Activated T-helper 1 cell treated with anti-CD3 and anti-CD28 coated beads, Interleukin-2, amount 50 U/mL, for 16 hours (primary cell): ENCODE results near the gene PLXNC1.

Experiments
- DNase-seq, 2 donors: peaks; one replicate each; pipeline ENCODE4 v3.0.0-alpha.2; 2020; ENCODE audit warnings: low read depth in 1 of 2, low spot score in 1 of 2

PLXNC1 gene

DNA sequence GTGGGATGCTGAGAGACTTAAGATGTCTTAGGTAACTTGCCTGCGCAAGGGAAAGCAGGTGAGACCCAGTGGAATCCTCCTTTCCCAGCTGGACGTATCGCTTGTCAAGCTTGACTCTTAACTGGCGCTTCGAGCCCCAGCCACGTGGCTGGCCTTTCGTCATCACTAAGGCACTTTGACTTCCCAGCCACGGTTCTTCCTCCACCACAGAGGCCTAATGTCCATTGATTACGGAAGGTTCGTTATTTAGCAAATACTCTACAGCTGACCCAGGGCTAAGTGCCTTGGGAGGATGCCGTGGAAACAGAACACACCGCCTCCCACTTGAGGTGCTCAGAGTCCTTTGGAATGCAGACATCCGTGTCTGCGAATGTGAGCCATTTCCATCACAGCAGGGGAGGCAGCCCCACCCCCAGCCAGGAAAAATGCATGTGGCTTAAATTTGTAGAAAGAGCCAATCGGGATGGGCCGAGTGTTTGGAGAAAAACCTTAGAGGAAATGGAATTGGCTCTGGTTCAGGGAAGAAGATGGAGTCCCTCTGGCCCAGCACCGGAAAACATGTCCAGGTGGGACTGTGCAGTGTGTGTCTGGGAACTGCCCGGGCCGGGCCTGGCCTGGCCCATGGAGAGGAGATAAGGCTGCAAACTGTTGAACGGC, 115.7 kb downstream of the PLXNC1 start:
- DNase-seq = no peak

DNA sequence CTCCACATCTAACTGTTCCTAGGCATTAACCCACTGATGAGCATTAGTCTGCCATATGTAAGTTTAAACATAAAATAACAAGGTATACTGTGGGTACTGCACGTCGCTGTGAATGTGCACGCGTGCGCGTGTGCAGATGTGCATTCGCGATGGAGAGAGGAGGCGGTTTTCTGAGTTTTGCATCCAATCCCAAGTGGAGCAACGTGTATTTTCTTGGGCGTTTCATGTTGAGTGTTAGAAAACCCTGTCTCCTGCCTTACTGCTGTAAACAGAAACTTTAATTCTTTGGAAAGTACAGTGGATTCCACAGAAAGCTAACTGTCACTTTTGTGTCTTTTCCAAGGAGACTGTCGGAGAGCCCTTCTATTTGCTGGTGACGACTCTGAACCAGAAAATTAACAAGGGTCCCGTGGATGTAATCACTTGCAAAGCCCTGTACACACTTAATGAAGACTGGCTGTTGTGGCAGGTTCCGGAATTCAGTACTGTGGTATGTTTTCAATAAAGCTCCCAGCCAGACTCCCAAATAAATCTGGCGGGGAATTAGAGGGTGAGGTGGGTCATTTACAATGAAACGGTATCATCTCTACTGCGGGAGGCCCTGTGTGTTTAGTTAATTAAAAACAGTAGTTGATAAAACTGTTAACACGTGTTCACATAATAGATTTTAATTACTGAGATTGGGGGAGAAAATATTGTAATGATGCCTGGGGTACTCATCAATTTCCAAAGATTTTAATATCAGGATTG, 116.5 kb downstream of the PLXNC1 start:
- DNase-seq = no peak

DNA sequence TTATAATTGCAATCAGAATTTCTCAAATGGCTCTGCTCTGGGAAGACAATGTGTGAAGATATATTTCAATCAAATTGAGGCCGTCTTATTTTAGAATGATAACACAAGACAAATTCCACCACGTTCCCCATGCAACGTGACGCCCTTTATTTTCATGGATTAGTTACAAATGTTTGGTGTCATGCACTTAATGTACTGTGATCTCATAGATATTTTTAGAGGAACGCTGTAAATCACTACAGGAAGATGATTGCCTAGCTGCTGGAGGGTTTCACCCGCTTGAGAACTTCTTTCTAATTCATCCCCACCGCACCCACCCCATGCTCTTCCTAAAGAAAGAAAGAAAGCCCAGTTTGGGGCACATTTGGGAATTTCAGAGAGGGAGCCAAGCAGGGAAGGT, 117.2 kb downstream of the PLXNC1 start:
- DNase-seq = no peak

DNA sequence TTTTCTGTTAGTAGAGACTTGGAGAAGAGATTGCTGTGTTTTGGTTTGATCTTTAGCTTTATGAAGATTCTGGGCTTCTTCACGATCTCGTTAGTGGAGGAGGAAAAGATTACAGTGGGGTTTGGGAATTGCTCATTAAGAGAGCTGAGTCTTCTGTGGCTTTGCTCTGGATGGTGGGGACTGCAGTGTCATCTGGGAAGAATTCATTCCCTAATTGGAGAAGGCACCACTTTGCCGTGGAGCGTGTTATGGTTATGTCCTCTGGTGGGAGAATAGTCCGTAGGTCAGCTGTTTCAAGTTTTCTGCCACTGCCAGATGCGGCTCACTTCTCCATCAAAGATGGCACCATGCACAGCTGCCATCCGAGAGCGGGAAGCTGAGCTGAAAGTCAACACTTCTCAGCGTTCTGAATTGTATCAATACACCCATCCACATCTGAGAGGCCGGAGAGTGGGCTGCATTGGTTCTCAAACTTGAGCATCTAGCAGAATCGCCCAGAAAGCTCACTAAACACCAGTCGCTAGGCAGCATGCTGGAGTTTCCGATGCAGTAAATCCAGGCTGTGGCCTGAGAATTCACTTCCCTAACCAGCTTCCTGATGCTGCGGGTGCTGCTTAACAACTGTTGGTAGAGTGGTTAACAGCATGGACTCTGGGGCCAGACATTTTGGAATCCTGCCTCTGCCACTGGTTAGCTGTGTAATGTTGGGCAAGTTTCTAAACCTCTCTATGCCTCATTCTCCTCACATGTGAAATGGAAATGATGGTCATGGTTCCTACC, 117.8 kb downstream of the PLXNC1 start:
- no peak for DNase-seq

DNA sequence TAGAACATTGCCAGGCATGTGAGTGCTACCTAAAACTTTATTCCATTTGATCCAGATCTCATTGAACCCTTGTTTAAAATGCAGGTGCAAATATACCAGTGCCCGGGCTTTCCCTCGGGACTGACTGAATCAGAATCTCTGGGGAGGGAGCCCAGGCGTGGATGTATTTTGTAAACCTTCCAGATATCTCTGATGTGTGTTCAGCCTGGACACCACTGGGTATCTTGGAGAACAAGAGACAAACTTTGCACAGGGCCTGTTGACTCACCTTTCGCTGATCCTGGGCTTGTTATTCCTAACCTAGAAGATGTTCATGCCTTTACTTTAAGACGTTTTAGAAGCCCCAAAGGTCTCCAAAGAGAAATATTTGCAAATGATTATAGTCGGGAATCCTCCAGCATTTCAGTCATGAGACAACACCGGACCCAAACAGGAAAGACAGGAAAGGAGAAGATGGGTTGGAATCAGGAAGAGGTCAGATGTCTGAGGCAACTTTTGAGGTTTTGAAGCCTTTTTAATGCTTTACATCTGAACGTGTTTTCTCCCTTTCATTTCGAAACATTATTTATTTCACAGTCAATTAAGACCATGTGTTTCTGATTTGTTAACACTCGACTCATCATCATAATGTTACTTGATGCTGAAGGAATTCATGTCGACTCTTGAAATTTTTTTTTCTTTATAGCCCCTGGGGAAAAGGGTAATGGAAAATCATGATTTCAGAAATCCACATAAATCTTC, 118.6 kb downstream of the PLXNC1 start:
- no peak for DNase-seq

DNA sequence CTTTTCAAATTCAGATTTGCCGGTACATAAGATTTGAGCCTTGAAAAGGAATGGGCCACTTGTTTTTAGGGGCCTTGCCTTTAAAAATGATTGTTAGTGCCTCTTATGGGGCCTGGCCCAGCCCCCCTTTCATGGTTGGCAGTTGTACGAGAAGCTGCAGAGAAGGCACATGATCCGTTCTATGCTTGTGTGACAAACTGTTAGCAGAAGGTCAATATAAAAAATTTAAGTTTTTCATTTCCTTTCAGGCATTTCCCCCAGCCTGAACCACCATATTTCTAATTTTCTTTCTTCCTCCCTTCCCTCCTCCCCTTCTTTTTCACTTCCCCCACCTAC, 119.1 kb downstream of the PLXNC1 start:
- DNase-seq = no peak

DNA sequence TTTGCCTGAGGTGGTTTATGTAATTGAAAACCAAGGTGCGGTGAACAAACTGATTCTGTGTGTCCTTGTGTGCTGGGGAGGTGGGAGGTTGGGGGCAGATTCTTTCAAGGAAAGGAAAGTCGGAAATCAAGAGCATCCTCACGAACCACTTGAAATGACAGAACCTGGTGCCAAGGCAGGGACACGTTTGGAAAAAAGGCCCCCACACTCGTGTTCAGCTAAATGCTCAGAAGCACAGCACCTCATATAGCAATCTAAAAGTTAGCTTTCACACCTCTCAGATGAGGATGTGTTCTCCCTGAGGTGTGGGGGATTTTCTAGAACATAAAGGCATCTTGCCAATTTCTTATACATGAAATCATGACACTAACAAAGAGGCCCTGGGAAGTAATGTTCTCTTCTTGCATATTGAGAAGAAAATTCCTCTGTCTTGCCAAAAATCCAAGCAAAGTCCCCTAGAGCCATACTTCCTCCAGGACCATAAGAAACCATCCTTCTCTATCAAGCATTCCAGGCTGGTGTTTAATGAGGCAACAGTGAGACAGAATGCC, 119.6 kb downstream of the PLXNC1 start:
- DNase-seq = no peak

DNA sequence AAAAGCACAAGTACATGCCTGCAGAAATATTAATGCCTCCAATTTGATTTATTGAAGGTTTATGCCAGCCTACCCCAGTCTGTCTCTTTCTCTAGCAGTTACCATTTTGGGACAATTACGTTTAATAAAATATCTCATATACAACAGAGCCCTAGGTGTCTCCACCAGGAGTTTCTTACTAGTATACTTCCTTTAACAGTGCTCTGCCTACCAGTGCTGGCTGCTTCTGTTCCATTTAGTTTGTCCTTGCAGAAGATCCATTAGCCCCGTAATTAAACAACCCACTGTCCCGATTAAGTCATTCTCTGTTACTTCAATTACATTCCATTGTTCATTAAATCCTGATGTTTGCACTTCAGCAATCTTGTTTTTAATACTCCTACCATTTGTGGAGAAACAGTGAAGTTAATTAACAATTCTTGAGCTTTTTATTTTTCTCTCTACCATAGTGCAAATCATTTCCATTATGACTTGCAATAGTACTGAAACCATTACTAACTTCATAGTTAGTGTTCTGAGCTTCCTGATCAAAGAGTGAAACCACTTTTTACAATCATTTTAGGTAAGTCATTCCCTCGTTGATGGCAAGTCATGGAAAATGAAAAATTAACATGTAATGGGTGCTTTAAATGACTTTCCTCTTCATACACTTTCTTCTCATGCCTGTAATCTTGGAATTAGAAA, 121.1 kb downstream of the PLXNC1 start:
- DNase-seq = no peak

DNA sequence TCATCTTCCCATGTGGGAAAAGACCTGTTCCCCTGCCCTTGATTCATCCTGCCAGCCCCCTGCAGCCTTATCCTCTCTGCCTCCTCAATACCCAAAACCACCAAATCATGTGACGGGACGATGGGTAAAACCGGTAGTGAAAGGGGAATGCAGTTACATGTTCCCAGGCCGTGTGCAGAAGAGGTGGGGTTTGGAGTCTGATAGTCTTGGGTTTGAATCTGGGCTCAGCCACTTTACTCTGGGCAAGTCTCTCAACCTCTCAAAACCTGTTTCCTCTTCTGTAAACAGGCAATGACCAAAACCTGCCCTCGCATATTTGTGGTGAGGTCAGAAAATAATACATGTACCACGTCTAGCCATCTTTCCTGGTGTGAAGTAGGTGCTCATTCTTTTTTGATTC, 123.0 kb downstream of the PLXNC1 start:
- DNase-seq = no peak

DNA sequence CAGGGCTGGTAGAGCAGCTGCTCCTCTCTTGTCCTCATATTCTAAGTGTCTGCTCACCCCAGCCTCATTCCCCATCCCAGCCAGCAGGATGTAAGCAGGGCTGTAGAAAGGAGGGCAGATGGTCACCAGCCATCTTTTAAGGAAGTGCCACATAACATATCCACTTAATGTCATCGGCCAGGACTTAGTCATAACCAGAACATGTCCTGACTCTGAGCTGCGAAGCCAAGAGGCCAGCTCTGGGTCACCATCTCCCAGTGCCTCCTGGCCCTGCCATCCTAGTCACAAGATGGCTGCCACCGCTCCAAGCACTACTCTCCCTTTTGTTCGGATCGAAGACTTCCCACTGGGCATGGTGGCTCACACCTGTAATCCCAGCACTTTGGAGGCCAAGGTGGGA, 123.9 kb downstream of the PLXNC1 start:
- DNase-seq = no peak

DNA sequence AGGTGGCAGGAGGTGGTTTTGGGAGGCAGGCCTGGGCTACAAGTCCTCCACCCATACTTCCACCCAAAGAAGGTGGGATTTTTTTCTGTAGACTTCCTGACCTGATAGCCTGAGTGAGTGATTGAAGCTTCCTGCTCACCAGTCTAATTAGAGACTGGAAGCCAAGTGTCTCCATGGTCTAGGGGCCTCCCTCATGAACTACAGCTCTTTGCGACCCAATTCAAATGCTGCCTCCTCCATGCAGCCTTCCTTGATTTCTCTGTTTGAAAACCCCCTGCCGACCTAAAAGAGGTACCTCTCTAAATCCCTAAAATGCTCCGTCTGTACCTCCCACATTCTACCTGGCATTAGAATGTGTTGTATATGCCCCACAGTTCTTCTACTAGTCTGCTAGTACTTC, 124.9 kb downstream of the PLXNC1 start:
- no peak for DNase-seq

DNA sequence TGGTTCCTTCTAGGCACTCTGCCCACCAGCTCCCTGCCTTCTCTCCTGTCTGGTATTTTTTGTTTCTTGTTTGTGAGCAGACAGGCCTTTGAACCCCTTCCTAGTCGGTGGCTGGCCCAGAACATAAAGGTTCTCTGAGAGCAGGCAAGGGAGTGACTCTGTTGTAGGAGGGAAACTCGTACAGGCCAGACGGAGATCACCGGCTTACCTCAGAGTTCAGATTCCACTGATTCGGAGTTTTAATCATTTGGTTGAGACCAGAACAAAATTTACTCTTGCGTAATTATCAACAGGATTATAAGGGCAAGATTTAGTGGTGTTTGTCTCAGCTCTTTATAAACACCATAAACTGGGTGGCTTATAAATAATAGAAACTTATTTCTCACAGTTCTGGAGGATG, 128.3 kb downstream of the PLXNC1 start:
- no peak for DNase-seq

DNA sequence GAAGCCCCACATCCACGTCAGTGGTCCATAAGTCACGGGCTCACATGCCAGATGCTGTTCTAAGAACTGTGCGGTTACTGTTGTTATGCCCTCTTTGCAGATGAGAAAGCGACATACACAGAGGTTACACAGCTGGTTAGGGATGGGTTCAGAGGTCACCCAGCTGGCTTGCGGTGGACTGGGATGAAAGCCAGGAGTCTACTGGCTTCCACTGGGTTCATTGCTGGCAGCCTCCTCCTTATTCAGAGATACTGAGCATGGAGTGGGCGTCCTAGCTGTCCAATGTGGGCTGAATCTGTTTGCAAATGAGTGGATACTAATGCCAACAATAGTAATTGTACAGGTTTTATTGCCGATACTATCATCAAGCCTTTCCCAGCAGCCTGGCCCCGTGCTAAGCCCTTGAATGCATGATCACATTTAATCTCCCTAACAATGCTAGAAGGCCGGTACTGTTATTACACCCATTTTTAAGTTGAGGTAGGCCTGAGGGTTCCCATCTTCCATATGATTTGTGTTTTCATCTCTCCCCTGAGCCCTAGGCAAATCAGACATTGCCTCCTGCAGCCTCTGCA, 129.1 kb downstream of the PLXNC1 start:
- no peak for DNase-seq

DNA sequence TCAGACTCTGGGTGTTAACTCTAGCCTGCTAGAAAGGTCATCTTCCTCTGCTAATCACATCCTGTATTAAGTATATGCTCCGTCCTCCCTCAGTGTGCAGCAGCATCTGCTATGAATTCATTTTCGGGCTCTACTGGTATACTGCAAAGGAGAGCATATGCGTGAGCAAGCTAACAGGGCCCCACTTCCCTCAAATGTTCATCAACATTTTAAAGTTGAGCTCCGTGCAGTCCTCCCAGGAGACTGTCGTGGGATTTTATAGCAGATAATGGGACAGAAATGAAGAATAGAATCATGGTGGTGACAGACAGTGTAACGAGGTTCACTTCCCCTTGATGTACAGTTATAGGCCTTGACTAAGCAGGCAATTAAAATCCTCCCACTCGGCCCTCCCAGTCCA, 131.7 kb downstream of the PLXNC1 start:
- no peak for DNase-seq

DNA sequence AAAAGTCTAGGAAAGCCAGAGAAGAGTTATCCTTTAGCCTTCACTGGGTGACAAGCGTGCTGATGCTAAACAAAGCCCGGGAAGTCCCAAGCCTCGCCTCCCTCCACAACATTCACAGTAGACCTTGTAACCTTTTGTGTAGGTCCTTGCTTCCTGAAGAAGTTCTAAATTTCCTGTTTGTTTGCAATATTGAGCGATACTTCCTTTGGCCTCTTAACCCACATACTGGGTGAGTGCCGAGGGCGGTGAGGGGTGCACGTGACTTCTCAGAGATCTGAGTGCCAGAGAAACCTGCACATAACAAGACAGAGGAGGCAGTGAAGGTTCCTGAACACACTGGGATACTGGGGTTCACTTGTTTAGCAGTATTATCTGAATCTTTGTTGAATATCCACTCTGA, 134.3 kb downstream of the PLXNC1 start:
- DNase-seq = peak in 1 of 2 donors; percentile 26

DNA sequence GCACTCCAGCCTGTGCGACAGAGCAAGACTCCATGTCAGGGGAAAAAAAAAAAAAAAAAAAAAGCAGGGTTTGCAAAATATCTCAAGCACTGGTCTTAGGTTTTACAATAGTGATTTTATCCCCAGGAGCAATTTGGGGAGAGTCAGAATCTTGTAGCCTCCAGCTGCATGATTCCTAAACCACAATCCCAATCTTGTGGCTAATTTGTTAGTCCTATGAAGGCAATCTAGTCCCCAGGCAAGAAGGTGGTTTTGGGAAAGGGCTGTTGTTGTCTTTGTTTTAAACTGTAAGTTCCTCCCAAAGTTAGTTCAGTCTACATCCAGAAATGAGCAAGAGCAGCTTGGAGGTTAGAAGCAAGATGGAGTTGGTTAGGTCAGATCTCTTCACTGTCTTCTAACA, 135.7 kb downstream of the PLXNC1 start:
- no peak for DNase-seq

DNA sequence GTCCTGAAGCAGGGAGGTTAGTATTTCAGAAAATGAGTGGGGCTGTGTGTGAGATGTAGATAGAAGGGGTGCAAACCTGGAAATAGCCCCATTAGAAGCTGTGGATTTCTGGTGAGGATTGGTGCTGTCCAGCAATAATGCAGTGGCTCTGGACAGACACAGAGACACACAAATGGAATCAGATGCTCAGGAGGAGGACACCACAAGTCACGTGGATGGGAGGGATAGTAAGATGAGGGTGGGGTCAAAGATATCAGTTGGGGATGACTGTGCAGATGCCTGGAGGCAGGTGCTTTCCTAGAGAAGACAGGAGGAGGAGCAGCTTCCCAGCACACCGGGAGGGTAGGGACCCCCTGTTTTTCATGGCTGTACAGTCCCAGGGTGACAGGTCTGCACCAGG, 136.5 kb downstream of the PLXNC1 start:
- no peak for DNase-seq

DNA sequence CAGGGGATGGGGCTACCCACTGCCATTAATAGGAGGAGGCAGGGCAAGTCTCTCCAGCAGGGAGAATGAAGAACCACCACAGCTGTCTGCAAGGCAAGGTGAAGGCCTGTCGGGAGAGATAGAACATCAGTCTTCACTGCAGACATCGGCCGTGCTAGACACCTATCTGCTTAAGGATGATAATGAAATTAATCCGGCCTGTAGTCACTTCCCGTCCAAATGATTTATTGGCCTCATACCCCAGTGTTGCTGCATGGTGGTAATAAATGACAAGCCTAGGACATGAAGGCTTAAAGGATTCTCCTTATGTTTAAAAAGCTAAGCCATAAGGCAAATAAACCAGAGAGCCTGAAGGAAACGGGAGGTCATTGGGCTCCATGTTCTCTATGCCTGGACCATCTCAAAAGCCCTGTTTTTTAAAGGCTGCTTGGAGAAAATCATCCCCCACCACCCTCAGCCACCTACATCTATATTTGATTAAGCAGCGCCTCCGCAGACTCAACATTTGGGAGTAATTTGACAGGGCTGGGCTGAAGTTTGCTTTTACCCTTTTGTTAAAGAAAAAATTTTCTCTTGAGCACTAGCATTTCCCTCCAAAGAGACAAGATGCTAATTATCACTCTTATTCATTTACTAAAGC, 137.7 kb downstream of the PLXNC1 start:
- no peak for DNase-seq

DNA sequence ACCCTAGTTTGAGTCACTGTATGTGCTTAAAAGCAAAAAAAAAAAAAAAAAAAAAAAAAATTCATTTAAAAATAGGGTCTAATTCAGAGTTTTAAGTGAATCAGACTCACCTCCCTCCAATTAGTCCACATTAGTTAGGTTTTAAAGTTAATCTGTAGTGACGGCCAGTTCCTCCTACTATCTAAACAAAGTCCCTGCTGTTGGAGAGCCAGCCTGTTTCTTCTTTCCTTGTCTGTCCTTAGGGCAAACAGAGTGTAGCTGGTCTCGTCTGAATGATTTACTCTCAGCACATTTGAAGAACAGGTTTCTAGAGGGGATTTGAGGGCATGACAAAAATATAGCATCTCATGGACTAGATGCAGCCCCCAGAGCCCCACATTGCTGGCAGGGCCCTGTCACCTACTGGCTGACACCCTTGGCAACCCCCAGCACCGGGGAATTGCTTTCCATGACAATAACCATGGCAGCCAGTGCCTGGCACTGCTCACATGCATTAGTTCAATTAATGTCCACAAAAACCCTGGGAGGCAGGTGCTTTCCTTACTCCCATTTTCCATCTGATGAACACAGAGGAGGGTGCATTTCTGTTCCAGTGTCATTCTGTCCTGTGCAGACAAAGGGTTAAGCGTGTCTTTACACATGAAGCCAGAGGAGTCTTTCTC, 138.3 kb downstream of the PLXNC1 start:
- DNase-seq = no peak
